Esophagus squamous epithelium (tissue), 5 donors: ENCODE measurements around the gene RNF13. TPM values are rescaled to one million over a fixed set of nuclear protein-coding genes. Genes with fewer than 3 reads are reported as not detected.

Experiments
- DNase-seq: peaks from one replicate; lab custom pipeline; 2025; lab: John Stamatoyannopoulos, UW
- H3K27ac ChIP-seq, 4 donors: fragments of 200-600 bp; sonication (generic); one replicate each; pipeline ENCODE4 v1.5.1; 2016 to 2019; ENCODE audit warnings: mild to moderate bottlenecking in 1 of 4
- H3K27me3 ChIP-seq, 4 donors: fragments of 200-600 bp; sonication (generic); 1 replicate in 3 of 4; 2 replicates in 1 of 4; pipeline versions ENCODE4 v1.5.1 to v1.6.0; 2017 to 2021; ENCODE audit warnings: antibody characterized with exemption in 1 of 4
- H3K36me3 ChIP-seq, 3 donors: fragments of 200-600 bp; sonication (generic); one replicate each; pipeline ENCODE4 v1.5.1; 2016 to 2019
- H3K4me1 ChIP-seq, 3 donors: fragments of 200-600 bp; sonication (generic); one replicate each; pipeline ENCODE4 v1.5.1; 2017 to 2019
- H3K4me3 ChIP-seq, 4 donors: fragments of 200-600 bp; sonication (generic); 1 replicate in 3 of 4; 2 replicates in 1 of 4; pipeline ENCODE4 v1.5.1; 2016 to 2019; ENCODE audit warnings: mild to moderate bottlenecking in 2 of 4, moderate library complexity in 1 of 4
- H3K9me3 ChIP-seq, 3 donors: fragments of 200-600 bp; sonication (generic); one replicate each; pipeline ENCODE4 v1.5.1; 2016 to 2019
- CTCF ChIP-seq, 6 experiments: fragments of 450-650 bp in 4 of 6; fragments of 200-600 bp in 2 of 6; sonication (generic) in 2 of 6; IDR thresholded peaks; one replicate each; pipeline ENCODE4 v1.5.1; 2016 to 2019; ENCODE audit warnings: antibody characterized with exemption in 6 of 6, mild to moderate bottlenecking in 4 of 6, moderate library complexity in 4 of 6
- POLR2A ChIP-seq, 4 donors: fragments of 450-650 bp; IDR thresholded peaks; one replicate each; pipeline ENCODE4 v1.6.1; 2017; ENCODE audit warnings: antibody characterized with exemption in 4 of 4, mild to moderate bottlenecking in 4 of 4, moderate library complexity in 3 of 4
- WGBS, 2 donors: methylation state at CpG; one replicate each; pipeline ENCODE4 v1.1.5; 2018; 5-methylcytosine and 5-hydroxymethylcytosine counted together
- intact Hi-C: fragments of 100-400 bp; cut with DNase I; formaldehyde crosslinking; loops from one replicate; pipeline ENCODE4 v1.15.0; 2022
- total RNA-seq, 4 donors: library from RNA; depleted of rRNA; stranded (reverse); fragments of >200 nt; gene quantifications; one replicate each; pipeline ENCODE4 v1.1.0, GENCODE V29; 2016
- donor health status: DM: yes; HTN: yes; CAD: no.

Gene RNF13
- total RNA-seq, 4 donors from 2014 or later: 17.4 to 70.4 (median 45.8) TPM

DNA sequence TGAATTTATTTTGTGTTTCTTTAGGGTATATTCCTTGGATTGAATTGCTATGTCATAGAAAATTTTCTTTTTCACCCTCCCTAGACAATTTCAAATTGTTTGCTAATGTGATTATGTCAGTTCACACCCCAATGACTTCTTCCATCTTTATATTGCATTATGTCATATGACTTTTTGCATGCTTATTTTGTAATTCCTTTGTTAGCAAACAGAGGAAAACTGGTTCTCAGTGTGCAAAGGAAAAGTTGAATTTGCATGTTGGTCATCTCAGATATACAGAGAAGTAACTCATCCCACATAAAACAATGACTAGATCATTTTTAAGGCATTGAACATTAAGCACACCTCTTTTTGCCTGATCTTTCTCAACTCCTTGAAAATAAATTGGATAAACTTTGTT lies 3.3 kb upstream of the RNF13 start:
- intact Hi-C loops: no loop called here
- H3K27ac ChIP-seq: peak overlapping the region in 1 of 4 donors; percentile 30
- no peaks in the 10 kb centered on the region for H3K36me3 ChIP-seq
- H3K9me3 ChIP-seq: no peaks in the 10 kb centered on the region
- no peaks in the 10 kb centered on the region for H3K27me3 ChIP-seq
- H3K4me1 ChIP-seq: peaks cover 9 to 40% (median 10%) of the 10 kb centered on the region in 3 donors
- DNase-seq: no peak
- TF ChIP-seq POLR2A (IDR thresholded peaks at IDR 0.05): no peak
- no peak for TF ChIP-seq CTCF (IDR thresholded peaks at IDR 0.05)
- no peak overlapping the region for H3K4me3 ChIP-seq

DNA sequence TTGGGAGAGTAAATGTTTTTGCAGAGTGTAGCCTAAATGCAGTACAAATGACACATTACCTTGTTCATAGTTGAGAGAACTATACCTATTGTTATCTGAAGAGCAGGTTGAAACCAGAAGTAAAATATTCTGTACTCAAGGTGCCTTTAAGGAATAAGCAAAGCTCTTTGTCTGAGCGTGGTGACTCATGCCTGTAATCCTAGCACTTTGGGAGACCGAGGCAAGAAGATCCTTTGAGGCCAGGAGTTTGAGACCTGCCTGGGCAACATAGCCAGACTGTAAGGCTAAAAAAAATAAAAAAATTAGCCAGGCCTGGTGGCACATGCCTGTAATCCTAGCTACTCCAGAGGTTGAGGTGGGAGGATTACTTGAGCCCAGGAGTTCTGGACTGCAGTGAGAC lies 2.2 kb upstream of the RNF13 start:
- no peak overlapping the region for H3K4me3 ChIP-seq
- intact Hi-C loops: no loop called here
- H3K9me3 ChIP-seq: no peaks in the 10 kb centered on the region
- DNase-seq: no peak
- peak overlapping the region in 2 of 4 donors; percentile 4 to 31 for H3K27ac ChIP-seq
- H3K36me3 ChIP-seq: no peaks in the 10 kb centered on the region
- 14 to 77% methylated on average over 2 of the region's 2 CpGs for WGBS, 2 donors
- peaks cover 10 to 52% (median 18%) of the 10 kb centered on the region in 3 donors for H3K4me1 ChIP-seq
- no peak for TF ChIP-seq CTCF (IDR thresholded peaks at IDR 0.05)
- no peak for TF ChIP-seq POLR2A (IDR thresholded peaks at IDR 0.05)
- no peaks in the 10 kb centered on the region for H3K27me3 ChIP-seq

DNA sequence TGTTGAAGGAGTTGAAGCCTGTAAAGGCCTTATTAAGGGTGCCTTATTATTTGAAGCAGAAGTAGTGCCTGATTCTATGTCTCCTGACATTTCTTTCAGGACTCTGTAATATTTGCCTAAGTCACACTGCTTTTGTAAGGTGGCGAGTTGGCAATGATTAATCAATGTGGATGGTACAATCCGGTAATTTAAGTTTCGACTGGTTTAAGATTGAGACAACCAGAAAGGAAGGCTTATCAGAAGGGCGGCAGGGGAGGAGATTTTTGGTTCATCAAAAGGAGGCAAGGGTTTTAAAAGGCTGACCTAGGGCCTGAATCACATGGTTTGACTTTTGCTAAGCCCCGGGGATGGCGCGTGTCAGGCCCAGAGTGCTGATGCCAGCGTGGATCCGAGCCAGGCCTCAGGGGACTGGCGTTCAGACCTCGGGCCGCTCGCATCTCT lies 830 bp upstream of the RNF13 start:
- H3K4me3 ChIP-seq: peak overlapping the region; percentile 68 to 94 (median 78)
- no peak for TF ChIP-seq CTCF (IDR thresholded peaks at IDR 0.05)
- TF ChIP-seq POLR2A (IDR thresholded peaks at IDR 0.05): no peak
- no peaks in the 10 kb centered on the region for H3K36me3 ChIP-seq
- intact Hi-C loops: no loop called here
- WGBS, 2 donors: 15 to 43% methylated on average over 3 to 12 of the region's 13 CpGs
- no peaks in the 10 kb centered on the region for H3K9me3 ChIP-seq
- H3K4me1 ChIP-seq: peaks cover 17 to 65% (median 26%) of the 10 kb centered on the region in 3 donors
- peak overlapping the region; percentile 94 to 100 (median 99) for H3K27ac ChIP-seq
- DNase-seq: no peak
- H3K27me3 ChIP-seq: no peaks in the 10 kb centered on the region

DNA sequence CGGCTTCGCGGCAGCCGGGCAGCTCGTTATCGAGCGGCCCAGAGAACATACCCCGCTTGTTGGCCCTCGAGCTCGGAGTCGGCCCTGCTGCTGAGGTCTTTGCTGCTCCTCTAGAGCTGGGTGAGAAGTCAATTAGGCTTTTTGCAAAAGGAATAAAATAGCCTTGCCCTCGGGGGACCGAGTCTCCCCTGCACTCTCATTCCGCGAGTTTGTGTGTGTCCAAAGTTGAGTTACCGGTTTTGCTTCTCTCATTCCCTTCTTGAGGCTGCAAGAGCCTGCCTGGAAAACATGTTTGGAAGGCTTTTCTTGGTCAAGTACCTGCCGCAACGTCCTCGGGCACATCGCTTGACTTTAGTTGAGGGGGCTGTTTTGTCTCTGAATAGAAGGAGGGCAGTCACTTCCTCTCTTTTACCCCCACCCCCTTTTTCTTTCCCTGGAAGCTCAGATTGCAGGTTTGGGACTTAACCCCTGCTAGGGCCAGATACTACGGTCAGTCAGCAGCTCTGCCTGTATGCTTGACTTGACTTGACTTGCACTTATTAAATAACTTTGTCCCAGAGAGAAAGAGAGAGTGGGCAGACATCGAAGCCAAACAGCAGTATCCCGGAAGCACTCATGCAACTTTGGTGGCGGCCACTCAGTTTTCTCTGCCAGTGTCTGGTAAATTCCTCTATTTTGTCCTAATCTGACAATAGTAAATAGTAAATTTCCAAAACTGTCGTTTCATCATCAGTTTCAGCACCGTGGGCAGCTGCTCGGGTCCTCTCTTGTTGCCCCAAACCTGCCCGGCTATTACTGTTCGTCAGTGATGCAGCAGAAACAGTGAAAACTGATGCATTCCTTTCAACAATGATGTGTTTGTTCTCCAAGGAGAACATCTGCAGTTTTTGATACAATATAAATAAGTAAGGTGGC lies 609 bp downstream of the RNF13 start:
- H3K27ac ChIP-seq: peak overlapping the region; percentile 94 to 100 (median 99)
- TF ChIP-seq POLR2A (IDR thresholded peaks at IDR 0.05) (no peak), CTCF (IDR thresholded peaks at IDR 0.05) (no peak)
- intact Hi-C loops: no loop called here
- WGBS, 2 donors: 0 to 1% methylated on average over 14 to 18 of the region's 29 CpGs
- H3K36me3 ChIP-seq: no peaks in the 10 kb centered on the region
- H3K4me3 ChIP-seq: peak overlapping the region; percentile 68 to 94 (median 78)
- no peaks in the 10 kb centered on the region for H3K9me3 ChIP-seq
- H3K27me3 ChIP-seq: no peaks in the 10 kb centered on the region
- peaks cover 17 to 68% (median 28%) of the 10 kb centered on the region in 3 donors for H3K4me1 ChIP-seq
- DNase-seq: no peak

- peak overlapping the region in 3 of 4 donors; percentile 40 to 94 (median 41) for H3K27ac ChIP-seq
- no peaks in the 10 kb centered on the region for H3K36me3 ChIP-seq
- no peaks in the 10 kb centered on the region for H3K27me3 ChIP-seq
- WGBS, 2 donors: 26 to 41% methylated on average over 1 of the region's 1 CpG
- TF ChIP-seq CTCF (IDR thresholded peaks at IDR 0.05) (no peak), POLR2A (IDR thresholded peaks at IDR 0.05) (no peak)
- intact Hi-C loops: no loop called here
- H3K4me3 ChIP-seq: peak overlapping the region in 2 of 4 donors; percentile 78 to 79
- no peaks in the 10 kb centered on the region for H3K9me3 ChIP-seq
- H3K4me1 ChIP-seq: peaks cover 17 to 75% (median 28%) of the 10 kb centered on the region in 3 donors
- no peak for DNase-seq
Measured at GRCh38 chr3:149815321-149815720, 2.3 kb downstream of the RNF13 start.
